Fibroblast of peridontal ligament (primary cell): ENCODE results near the gene CEP85L.

Experiments used
- DNase-seq: peaks from one replicate; pipeline ENCODE4 v3.0.0-alpha.2; 2010; ENCODE audit errors: extremely low read depth

CEP85L gene

GRCh38 chr6:118542184-118542952 lies 109.0 kb downstream of the CEP85L start:
- peak; percentile 64 for DNase-seq

GRCh38 chr6:118537574-118537973 lies 113.8 kb downstream of the CEP85L start:
- DNase-seq, result no peak

- DNase-seq, result no peak
Measured at GRCh38 chr6:118536478-118536877, 114.9 kb downstream of the CEP85L start.

- DNase-seq, result no peak
Measured at GRCh38 chr6:118535176-118535844, 116.1 kb downstream of the CEP85L start.

GRCh38 chr6:118530942-118531341 lies 120.4 kb downstream of the CEP85L start:
- DNase-seq, result no peak

GRCh38 chr6:118529756-118530155 lies 121.6 kb downstream of the CEP85L start:
- peak; percentile 19 for DNase-seq

GRCh38 chr6:118528129-118528528 lies 123.3 kb downstream of the CEP85L start:
- DNase-seq, result peak; percentile 18

- no peak for DNase-seq
Measured at GRCh38 chr6:118525913-118526780, 125.2 kb downstream of the CEP85L start.

- DNase-seq, result no peak
Measured at GRCh38 chr6:118524686-118525085, 126.7 kb downstream of the CEP85L start.

GRCh38 chr6:118523216-118523615 lies 128.2 kb downstream of the CEP85L start:
- no peak for DNase-seq

GRCh38 chr6:118522422-118522821 lies 129.0 kb downstream of the CEP85L start:
- DNase-seq, result no peak

GRCh38 chr6:118514689-118515088 lies 136.7 kb downstream of the CEP85L start:
- no peak for DNase-seq

GRCh38 chr6:118511930-118512715 lies 139.3 kb downstream of the CEP85L start:
- DNase-seq, result no peak

- peak; percentile 61 for DNase-seq
Measured at GRCh38 chr6:118509009-118509617, 142.3 kb downstream of the CEP85L start.

GRCh38 chr6:118507636-118508035 lies 143.8 kb downstream of the CEP85L start:
- DNase-seq, result no peak

GRCh38 chr6:118506071-118506638 lies 145.2 kb downstream of the CEP85L start:
- no peak for DNase-seq

- DNase-seq, result no peak
Measured at GRCh38 chr6:118505656-118506055, 145.7 kb downstream of the CEP85L start.

- no peak for DNase-seq
Measured at GRCh38 chr6:118504611-118505010, 146.8 kb downstream of the CEP85L start.

- DNase-seq, result no peak
Measured at GRCh38 chr6:118502169-118502568, 149.2 kb downstream of the CEP85L start.

GRCh38 chr6:118501765-118502164 lies 149.6 kb downstream of the CEP85L start:
- no peak for DNase-seq

- DNase-seq, result no peak
Measured at GRCh38 chr6:118501099-118501498, 150.3 kb downstream of the CEP85L start.
